Measurements from ENCODE around the gene CDC42BPG. TPM values are rescaled to one million over a fixed set of nuclear protein-coding genes. Genes with fewer than 3 reads are reported as not detected.

CDC42BPG gene
- total and polyA plus RNA-seq, 2 of the 8 experiments (the other 6 are each of a cell fraction or from before 2014, with no cell fraction given), result 3.7 to 10.6 TPM

DNA sequence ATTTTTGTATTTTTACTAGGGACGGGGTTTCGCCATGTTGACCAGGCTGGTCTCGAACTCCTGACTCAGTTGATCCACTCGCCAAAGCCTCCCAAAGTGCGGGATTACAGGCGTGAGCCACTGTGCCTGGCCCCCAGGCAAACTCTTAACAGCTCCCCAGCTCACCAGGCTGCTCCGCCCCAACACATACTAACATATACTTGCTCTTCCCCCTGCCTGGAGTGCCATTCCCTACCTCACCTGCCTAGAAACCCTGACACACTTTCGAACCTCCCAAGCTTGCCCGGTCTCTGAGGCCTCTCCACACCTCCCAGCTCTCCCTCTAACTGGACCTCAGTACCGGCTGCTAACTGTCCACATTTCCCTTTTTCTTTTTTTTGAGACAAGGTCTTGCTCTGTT, 49.9 kb downstream of the CDC42BPG start (continued):
- TF ChIP-seq, protein P1, sequence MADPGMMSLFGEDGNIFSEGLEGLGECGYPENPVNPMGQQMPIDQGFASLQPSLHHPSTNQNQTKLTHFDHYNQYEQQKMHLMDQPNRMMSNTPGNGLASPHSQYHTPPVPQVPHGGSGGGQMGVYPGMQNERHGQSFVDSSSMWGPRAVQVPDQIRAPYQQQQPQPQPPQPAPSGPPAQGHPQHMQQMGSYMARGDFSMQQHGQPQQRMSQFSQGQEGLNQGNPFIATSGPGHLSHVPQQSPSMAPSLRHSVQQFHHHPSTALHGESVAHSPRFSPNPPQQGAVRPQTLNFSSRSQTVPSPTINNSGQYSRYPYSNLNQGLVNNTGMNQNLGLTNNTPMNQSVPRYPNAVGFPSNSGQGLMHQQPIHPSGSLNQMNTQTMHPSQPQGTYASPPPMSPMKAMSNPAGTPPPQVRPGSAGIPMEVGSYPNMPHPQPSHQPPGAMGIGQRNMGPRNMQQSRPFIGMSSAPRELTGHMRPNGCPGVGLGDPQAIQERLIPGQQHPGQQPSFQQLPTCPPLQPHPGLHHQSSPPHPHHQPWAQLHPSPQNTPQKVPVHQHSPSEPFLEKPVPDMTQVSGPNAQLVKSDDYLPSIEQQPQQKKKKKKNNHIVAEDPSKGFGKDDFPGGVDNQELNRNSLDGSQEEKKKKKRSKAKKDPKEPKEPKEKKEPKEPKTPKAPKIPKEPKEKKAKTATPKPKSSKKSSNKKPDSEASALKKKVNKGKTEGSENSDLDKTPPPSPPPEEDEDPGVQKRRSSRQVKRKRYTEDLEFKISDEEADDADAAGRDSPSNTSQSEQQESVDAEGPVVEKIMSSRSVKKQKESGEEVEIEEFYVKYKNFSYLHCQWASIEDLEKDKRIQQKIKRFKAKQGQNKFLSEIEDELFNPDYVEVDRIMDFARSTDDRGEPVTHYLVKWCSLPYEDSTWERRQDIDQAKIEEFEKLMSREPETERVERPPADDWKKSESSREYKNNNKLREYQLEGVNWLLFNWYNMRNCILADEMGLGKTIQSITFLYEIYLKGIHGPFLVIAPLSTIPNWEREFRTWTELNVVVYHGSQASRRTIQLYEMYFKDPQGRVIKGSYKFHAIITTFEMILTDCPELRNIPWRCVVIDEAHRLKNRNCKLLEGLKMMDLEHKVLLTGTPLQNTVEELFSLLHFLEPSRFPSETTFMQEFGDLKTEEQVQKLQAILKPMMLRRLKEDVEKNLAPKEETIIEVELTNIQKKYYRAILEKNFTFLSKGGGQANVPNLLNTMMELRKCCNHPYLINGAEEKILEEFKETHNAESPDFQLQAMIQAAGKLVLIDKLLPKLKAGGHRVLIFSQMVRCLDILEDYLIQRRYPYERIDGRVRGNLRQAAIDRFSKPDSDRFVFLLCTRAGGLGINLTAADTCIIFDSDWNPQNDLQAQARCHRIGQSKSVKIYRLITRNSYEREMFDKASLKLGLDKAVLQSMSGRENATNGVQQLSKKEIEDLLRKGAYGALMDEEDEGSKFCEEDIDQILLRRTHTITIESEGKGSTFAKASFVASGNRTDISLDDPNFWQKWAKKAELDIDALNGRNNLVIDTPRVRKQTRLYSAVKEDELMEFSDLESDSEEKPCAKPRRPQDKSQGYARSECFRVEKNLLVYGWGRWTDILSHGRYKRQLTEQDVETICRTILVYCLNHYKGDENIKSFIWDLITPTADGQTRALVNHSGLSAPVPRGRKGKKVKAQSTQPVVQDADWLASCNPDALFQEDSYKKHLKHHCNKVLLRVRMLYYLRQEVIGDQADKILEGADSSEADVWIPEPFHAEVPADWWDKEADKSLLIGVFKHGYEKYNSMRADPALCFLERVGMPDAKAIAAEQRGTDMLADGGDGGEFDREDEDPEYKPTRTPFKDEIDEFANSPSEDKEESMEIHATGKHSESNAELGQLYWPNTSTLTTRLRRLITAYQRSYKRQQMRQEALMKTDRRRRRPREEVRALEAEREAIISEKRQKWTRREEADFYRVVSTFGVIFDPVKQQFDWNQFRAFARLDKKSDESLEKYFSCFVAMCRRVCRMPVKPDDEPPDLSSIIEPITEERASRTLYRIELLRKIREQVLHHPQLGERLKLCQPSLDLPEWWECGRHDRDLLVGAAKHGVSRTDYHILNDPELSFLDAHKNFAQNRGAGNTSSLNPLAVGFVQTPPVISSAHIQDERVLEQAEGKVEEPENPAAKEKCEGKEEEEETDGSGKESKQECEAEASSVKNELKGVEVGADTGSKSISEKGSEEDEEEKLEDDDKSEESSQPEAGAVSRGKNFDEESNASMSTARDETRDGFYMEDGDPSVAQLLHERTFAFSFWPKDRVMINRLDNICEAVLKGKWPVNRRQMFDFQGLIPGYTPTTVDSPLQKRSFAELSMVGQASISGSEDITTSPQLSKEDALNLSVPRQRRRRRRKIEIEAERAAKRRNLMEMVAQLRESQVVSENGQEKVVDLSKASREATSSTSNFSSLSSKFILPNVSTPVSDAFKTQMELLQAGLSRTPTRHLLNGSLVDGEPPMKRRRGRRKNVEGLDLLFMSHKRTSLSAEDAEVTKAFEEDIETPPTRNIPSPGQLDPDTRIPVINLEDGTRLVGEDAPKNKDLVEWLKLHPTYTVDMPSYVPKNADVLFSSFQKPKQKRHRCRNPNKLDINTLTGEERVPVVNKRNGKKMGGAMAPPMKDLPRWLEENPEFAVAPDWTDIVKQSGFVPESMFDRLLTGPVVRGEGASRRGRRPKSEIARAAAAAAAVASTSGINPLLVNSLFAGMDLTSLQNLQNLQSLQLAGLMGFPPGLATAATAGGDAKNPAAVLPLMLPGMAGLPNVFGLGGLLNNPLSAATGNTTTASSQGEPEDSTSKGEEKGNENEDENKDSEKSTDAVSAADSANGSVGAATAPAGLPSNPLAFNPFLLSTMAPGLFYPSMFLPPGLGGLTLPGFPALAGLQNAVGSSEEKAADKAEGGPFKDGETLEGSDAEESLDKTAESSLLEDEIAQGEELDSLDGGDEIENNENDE (IDR thresholded peaks at IDR 0.05; ENCODE audit: insufficient replicate concordance, low read length), result no peak
- TF ChIP-seq SIN3A (conservative IDR thresholded peaks at IDR 0.05 in 1 of 2, IDR thresholded peaks at IDR 0.05 in 1 of 2; ENCODE audit: low read depth in 1 of 2, low read length in 2 of 2) (no peak), SP4 (IDR thresholded peaks at IDR 0.05; ENCODE audit: low read length) (no peak)
